CMK (cell line): ENCODE data around the gene ZNF880.
"Not testable (repeated sequence)": the region's sequence is repeated elsewhere in the genome, so short reads cannot be mapped to it uniquely, and the experiment has no call there.

ENCODE experiments used
- DNase-seq: peaks from one replicate; pipeline ENCODE4 v3.0.0-alpha.2; 2010; ENCODE audit warnings: low read depth

The ZNF880 gene

DNA sequence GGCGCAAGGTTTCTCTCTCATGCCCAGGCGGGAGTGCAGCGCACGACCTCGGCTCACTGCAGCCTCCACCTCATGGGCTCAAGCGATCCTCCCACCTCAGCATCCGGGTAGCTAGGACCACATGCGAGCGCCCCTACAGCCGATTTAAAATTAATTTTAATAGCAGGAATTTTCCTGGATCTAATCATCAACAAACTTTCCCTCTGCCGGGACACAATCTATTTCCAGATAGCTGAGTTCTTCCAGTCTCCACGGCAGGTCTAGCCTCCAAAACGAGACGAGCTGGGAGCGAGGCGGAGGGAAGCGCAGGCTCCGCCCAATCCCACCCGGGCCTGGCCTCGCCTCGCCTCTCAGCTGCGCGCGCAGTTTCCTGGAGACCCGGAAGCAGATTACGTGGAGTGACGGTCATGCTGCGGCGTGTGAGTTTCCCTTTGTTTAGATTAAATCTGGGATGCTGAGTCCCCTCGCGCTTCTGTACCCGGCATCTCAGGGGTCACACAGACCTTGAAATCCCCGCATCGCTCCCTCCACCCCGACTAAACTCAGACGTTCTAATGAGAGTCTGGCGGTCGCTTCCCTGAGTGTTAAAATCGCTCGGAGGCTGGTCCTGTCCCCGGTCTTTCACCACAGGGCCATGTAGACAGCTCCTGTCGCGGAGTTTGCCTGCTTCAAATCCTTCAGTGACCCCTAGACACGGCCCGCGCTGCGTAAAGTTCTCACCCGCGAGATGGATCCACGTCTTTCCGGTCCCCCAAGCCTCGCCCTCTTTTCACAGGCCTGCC lies at the start of gene ZNF880:
Gene ZNF880, plus strand, starts transcription at position 365 of the 782 bp plus-strand sequence. Its CDS starts 43 bp downstream, at position 408.
- DNase-seq, result peak; percentile 82

DNA sequence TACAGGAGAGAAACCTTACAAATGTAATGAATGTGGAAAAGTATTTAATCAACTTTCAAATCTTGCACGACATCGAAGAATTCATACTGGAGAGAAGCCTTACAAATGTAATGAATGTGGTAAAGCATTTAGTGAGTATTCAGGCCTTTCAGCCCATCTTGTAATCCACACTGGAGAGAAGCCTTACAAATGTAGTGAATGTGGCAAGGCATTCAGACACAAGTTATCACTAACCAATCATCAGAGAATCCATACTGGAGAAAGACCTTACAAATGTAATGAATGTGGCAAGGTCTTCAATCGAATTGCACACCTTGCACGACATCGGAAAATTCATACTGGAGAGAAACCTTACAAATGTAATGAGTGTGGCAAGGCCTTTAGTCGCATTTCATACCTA lies 47.3 kb upstream of the ZNF880 start:
- no peak for DNase-seq

DNA sequence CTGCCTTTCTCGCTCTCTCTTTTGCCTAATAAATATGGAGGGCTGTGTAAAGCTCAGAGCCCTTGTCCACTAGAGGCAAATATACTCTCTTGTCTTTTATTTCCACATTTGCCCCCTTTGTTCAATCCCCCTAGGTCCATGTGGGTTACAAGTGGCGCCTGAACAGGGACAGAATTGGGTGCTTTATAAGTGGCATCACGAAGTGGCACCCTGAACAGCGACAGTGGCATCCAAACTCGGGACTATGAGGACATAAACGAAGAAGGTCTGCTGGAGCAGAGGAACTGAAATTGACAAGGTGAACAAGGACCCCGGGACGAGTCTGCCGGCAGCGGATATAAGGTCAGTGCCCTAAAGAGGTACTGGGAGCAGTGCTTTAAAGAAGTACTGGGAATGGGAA lies 38.0 kb upstream of the ZNF880 start:
- no peak for DNase-seq

DNA sequence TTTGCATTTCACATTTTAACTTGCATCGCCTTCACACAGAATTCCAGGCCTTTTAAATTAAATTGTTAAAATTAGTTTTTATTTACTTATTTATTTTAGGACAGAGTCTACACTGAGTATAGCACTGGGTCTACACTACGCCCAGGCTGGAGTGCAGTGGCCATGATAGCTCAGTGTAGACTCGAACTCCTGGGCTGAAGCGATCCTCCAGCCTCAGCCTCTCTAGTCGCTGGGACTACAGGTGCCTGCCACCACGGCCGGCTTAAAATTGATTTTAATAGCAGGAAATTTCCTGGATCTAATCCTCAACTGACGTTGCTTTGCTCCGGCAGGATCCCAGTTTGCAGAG lies 34.0 kb upstream of the ZNF880 start:
- DNase-seq, result no peak

DNA sequence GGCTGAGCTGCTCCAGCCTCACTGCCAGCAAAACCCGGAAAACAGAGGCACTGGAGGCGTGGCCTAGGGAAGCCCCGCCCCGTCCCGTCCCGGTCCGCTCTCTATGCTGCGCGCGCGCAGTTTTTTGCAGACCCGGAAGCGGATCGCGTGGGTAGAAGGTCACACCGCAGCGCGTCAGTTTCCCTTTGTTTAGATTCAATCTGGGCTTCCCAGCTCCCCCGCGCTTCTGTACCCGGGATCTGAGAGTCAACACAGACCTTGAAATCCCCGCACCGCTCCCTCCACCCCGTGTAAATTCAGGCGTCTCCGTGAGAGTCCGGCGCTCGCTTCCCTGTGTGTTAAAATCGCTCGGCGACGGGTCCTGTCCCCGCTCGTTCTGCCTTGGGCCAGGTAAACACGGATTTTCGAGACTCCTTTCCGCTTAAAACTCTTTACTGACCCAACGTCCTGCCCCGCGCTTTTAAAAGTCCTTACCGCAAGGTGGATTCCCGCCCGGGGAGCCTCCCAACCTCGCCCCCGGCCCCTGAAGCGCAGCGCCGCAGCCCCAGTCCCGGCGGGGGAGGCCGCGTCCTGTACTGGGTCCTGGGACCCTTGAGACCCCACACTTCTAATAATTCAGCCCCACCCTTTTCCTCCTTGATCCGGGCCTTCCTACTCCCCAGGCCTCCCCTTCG lies 33.5 kb upstream of the ZNF880 start, which contains the start of gene ZNF610:
Gene ZNF610, plus strand, starts transcription at position 127 of the 674 bp plus-strand sequence. CDS start 12,930 bp downstream, outside the sequence.
- peak; percentile 53 for DNase-seq

DNA sequence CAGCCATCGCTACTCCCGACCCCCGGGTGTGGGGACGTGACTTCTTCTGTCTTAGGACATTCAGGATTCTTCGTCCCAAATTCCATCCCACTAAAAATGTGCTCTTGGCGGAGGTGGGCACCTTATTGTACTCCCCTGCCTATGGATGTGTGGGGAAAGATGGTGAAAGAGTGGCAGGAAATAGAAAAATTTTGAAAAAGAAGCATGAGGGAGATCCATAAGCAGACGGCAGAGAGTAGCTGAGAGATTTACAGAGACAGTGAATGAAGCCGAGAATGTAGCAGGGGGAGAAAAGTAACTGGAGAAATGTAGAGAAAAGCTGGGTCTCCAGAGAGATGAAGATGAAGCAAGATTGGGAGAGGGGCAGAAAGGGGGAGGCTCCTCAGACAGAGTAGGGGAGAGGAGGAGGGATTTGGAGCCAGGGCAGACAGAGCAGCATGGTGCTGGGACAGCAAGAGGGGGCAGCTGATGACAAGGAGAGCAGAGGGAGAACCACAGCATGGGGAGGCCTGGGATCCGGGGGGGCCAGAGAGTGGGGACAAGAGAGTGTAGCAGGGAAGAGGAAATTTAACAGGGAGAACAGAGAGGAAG lies 32.8 kb upstream of the ZNF880 start:
- no peak for DNase-seq

DNA sequence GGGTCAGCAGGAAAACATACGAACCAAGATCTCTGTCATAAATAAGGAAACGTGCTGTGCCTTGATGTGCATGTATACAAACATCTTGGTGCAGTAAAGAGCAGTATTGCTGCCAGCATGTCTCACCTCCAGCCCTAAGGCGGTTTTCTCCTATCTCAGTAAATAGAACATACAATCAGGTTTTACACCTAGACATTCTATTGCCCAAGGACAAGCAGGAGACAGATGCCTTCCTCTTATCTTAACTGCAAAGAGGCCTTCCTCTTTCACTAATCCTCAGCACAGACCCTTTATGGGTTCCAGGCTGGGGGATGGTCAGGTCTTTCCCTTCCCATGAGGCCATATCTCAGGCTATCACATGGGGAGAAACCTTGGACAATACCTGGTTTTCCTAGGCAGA lies 30.7 kb upstream of the ZNF880 start:
- not testable (repeated sequence) for DNase-seq

DNA sequence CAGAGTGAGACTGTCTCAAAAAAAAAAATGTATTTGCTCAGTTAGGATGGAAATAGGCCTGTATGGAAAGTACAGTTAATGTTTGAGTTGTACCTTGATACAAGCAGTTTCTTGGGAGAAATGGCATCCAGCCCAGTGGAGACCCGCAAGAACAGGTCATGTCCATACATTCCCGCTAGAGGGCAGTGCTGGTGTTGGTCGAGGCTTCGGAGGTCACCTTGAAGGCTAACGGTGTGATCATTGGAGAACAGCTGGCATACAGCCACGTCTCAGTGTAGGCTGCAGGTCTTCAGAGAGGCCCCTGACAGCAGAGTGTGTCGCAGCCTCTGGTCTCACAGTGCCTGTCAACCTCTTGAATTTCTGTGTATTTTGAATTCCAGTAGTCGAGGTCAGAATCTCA lies 26.2 kb upstream of the ZNF880 start:
- peak; percentile 38 for DNase-seq

DNA sequence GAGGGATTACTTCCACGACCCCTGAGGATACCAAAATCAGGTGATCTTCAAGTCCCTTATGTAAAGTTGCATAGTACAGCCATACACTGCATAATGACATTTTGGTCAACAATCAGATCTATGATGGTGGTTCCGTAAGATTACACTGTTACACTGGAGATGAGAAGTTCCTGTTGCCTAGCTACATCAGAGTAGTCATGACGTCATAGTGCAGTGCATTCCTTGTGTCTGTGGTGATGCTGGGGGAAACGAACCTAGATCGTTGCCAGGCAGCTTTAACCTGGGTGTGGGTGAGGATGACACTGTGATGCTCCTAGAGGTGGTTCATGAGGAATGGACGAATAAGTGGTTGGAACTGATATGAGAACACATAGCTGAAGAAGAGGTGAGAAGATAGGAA lies 24.6 kb upstream of the ZNF880 start:
- no peak for DNase-seq

DNA sequence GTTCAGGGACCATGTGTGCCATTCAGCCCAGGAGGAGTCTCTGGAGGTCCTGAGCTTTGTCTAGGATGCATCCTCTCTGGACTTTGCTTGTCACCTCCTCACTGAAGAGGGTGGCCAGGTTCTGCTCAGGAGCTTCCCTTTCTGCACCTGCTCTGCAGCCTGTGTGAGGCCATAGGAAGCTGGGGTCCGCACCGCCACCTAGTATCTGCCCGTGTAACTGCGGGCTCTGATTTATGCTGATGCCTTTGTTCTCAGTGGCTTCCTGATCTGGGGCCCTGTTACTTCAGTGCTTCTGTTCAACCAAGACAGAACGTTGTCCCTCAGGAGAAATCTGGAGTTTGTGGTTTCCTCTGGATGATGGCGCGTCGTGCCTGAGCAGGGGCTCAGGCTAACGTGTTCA lies 18.2 kb upstream of the ZNF880 start:
- DNase-seq, result no peak

DNA sequence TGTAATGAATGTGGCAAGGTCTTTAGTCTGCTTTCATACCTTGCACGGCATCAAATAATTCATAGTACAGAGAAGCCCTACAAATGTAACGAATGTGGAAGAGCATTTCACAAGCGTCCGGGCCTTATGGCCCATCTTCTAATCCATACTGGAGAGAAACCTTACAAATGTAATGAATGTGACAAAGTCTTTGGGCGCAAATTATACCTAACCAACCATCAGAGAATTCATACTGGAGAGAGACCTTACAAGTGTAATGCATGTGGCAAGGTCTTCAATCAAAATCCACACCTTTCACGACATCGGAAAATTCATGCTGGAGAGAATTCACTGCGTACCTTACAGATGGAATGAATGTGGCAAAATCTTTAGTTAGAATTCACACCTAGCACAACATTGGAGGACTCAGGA lies 3.3 kb upstream of the ZNF880 start:
- no peak for DNase-seq

DNA sequence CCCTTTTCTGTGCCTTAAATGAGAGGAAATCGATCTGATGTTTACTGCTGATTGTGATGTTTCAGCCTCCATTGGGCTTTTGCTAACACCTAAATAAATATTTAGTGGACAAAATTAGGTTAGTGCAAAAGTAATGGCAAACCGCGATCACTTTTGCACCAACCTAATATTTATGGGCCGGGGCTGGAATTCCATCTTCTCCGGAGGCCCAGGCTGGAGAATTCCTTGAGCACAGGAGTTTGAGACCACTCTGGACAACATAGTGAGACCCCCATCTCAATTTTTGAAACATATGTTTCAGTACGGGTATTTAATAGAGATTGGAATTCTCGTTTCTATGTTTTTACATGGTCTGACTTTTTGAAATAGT lies 603 bp downstream of the ZNF880 start:
- DNase-seq, result no peak

DNA sequence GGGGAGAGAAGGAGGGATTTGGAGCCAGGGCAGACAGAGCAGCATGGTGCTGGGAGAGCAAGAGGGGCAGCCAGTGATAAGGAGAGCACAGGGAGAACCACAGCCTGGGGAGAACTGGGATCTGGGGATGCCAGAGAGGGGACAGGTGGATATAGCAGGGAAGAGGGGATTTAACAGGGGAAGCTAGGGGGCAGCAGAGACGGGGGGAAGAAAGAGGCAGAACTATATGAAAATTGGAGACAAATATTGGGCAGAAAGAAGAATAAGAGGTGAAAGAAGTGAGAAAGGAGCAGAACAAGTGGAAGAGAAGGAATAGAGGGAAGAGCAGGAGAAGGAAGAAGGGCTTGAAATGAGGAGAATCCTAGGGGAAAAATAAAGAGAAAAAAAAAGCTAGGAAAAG lies 21.4 kb downstream of the ZNF880 start:
- DNase-seq, result no peak

DNA sequence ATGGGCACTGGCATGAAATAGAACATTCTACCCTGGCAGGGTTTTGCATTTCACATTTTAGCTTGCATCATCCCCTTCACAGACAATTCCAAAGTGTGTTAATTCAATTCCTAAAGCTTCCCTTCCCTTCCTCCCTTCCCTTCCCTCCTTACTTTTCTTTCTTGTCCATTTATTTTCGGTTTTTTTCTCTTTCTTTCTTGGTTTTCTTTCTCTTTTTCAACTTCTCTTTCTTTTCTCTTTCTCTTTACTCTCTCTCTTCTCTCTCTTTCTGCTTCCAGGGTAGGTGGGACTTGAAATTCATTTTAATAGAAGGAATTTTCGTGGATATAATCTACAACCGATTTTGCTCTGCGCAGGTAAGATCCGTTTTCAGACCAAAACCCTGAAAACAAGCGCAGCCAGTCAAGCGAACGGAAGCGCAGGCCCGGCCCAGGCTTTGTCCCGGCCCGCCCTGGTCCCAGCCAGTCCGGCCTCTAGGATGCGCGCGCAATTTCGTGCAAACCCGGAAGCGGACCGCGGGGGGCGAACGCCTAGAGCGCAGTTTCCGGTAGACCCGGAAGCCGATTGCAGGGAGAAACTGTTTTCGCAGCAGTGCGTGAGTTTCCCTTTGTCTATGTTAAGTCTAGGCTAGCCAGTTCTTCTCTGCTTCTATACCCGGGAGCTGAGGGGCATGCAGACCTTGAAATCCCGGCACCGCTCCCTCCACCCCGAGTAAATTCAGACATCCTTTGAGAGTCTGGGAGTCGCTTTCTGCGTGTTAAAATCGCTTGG lies 27.8 kb downstream of the ZNF880 start, which contains the start of gene ZNF528:
Gene ZNF528, plus strand, starts transcription at position 540 of the 771 bp plus-strand sequence. CDS start 4,165 bp downstream, outside the sequence.
- peak; percentile 69 for DNase-seq

DNA sequence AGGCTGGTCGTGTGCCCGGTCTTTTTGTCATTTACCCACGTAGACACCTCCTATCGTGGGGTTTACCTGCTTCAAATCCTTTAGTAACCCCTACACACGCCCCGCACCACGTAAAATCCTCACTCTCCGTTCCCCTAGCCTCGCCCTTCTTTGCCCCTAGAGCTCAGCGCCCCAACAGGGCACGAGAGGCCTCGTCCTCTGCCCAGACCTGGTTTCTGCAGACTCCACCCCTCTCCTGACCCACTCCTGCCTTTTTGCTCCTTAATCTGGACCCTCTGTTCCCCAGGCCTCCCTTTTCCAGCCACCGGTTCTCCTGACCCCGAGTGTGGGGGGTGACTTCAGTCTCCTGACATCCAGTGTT lies 28.3 kb downstream of the ZNF880 start:
- no peak for DNase-seq

DNA sequence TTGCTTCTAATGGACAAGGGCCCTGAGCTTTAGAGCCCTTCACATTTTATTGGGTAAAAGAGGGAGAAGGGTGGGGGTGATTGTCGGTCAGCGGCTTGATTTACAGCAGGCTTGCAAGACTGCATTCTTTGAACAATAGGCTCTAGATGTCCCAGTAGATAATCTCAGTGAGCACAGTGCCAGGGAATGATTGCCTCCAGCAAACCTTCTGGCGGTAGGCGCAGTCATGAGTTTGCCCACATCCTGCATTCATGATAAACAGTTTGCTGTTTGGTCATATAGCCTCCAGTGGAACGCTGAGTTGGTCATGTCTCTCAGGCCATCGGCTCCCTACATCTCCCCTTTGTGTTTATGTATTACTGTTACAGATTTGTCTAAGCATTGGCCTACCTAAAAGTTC lies 40.6 kb downstream of the ZNF880 start:
- no peak for DNase-seq

DNA sequence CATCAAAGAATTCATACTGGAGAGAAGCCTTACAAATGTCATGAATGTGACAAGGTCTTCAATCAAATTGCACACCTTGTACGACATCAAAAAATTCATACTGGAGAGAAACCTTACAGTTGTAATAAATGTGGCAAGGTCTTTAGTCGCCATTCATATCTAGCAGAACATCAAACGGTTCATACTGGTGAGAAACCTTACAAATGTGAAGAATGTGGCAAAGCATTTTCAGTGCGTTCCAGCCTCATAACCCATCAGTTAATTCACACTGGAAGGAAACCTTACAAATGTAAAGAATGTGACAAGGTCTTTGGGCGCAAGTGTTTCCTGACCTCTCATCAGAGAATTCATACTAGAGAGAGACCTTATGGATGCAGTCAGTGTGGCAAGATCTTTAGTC lies 46.0 kb downstream of the ZNF880 start:
- no peak for DNase-seq

DNA sequence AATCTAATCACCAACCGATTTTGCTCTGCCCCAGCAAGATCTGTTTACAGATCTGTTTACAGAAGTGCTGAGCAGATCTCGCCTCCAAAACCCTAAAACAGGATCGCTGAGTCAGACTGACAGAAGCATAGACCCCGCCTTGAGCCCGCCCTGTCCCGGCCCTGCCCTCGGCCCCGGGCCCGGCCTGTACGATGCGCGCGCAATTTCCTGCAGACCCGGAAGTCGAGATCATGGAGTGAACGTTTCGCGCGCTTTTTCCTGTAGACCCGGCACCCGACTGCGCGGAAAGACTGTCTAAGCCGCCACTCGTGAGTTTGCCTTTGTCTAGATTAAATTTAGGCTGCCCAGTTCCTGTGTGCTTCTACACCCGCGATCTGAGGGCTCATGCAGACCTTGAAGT lies 59.2 kb downstream of the ZNF880 start, which contains the start of gene ZNF534:
Gene ZNF534, plus strand, starts transcription at position 212 of the 400 bp plus-strand sequence. CDS start 2,327 bp downstream, outside the sequence.
- no peak for DNase-seq
